DOHH2 (cell line): ENCODE results near the gene WNT2.

Experiments
- EZH2phosphoT487 ChIP-seq: fragments of 200-600 bp; sonication (generic); IDR thresholded peaks from 2 replicates; pipeline ENCODE4 v1.6.1; 2017; ENCODE audit warnings: borderline replicate concordance, mild to moderate bottlenecking, antibody characterized with exemption, low read length, moderate library complexity, mixed read lengths
- TF ChIP-seq, protein P1 (sequence below): fragments of 200-600 bp; sonication (generic); IDR thresholded peaks from one replicate; pipeline ENCODE4 v1.5.1; 2014; ENCODE audit warnings: antibody characterized with exemption, mild to moderate bottlenecking, low read depth, low read length; ENCODE audit not compliant: poor library complexity, severe bottlenecking

DNA sequence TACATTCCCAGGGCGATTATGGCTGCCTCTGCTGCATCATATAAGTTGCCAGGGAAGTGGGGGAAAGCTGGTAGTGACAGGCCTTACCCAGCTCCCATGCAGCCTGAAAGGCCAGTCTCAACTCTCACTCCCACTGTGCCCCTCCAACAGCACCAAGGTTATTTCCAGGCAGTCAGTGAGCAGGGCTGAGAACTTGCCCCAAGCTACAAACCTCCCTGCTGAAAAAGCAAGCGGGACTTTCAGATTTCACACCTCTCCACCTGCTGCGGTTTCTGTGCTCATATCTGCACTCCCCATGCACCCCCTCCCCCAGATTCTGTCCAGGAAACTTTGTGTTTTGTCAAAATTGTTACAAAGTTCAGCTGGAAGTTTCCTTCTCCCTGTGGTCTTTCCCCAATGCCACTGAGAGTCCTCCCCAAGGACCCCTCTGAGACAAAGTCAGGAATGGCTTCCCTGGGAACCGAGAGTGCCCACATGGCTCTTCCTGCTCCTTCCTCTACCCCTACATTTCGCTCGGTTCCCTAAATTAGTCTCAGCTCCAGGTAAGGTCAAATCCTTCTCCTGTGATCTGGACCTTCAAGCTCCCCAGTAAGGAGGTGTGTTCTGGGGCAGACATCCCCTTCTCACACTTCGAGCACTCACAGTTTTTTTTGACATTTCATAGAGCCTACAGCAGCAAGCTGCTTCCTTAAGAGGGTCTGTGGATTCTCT, 25.3 kb upstream of the WNT2 start:
- TF ChIP-seq, protein P1, sequence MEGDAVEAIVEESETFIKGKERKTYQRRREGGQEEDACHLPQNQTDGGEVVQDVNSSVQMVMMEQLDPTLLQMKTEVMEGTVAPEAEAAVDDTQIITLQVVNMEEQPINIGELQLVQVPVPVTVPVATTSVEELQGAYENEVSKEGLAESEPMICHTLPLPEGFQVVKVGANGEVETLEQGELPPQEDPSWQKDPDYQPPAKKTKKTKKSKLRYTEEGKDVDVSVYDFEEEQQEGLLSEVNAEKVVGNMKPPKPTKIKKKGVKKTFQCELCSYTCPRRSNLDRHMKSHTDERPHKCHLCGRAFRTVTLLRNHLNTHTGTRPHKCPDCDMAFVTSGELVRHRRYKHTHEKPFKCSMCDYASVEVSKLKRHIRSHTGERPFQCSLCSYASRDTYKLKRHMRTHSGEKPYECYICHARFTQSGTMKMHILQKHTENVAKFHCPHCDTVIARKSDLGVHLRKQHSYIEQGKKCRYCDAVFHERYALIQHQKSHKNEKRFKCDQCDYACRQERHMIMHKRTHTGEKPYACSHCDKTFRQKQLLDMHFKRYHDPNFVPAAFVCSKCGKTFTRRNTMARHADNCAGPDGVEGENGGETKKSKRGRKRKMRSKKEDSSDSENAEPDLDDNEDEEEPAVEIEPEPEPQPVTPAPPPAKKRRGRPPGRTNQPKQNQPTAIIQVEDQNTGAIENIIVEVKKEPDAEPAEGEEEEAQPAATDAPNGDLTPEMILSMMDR, result no peak
- no peak for TF ChIP-seq EZH2phosphoT487
